Inflammatory macrophage treated with lipopolysaccharide for 4 hours (primary cell): Measurements from ENCODE around the gene FIBCD1.

ENCODE experiments used
- DNase-seq: peaks from one replicate; pipeline ENCODE4 v3.0.0-alpha.2; 2020

The FIBCD1 gene

DNA sequence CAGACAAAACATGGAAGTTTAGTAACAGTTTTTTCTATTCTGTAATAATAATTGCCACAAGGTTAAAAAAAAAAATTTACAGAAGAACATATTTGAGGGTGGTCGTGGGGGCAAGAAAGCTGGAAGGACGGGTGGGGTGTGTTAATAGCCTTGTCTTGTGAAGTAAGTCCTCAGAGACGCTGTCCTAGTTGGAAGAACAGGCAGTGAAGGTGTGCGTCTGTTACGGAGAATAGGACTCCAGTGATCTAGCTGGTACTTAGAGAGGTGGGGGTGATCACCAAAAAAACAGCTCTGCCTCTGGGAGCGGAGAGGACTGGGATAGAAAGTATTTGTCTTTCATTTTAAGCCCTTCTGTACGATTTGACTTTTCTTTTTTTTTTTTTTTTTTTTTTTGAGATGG lies 86.2 kb downstream of the FIBCD1 start:
- DNase-seq: no peak
